ENCODE measurements around the gene CCZ1B.
"Not testable (repeated sequence)": the region's sequence is repeated elsewhere in the genome, so short reads cannot be mapped to it uniquely, and the experiment has no call there.

GRCh38 chr7:6821622-6822021, 4.5 kb downstream of the CCZ1B start:
- not testable (repeated sequence) for TF ChIP-seq CTCF (IDR thresholded peaks at IDR 0.05; ENCODE audit: insufficient read depth, low read length, poor library complexity, severe bottlenecking); EZH2phosphoT487 (conservative IDR thresholded peaks at IDR 0.05; ENCODE audit: low read length)

Measured in SU-DHL-6 (cell line).